Activated naive CD8-positive, alpha-beta T cell (primary cell): ENCODE results near the gene ZP1.
A peak's percentile ranks its signal among the peaks of the same experiment; 100 is the strongest.

Experiments used
- H3K27ac Mint-ChIP-seq: one replicate; pipeline ENCODE4 v1.8.0; 2021; ENCODE audit warnings: mixed read lengths
- H3K27me3 Mint-ChIP-seq: one replicate; pipeline ENCODE4 v1.8.0; 2021; ENCODE audit warnings: mixed read lengths
- H3K36me3 Mint-ChIP-seq: one replicate; pipeline ENCODE4 v1.8.0; 2021; ENCODE audit warnings: mixed read lengths
- H3K4me1 Mint-ChIP-seq: one replicate; pipeline ENCODE4 v1.8.0; 2021; ENCODE audit warnings: low read depth, mixed read lengths
- H3K4me3 Mint-ChIP-seq: one replicate; pipeline ENCODE4 v1.8.0; 2021; ENCODE audit warnings: mild to moderate bottlenecking, mixed read lengths
- H3K9me3 Mint-ChIP-seq: one replicate; pipeline ENCODE4 v1.8.0; 2021; ENCODE audit warnings: low read depth, mixed read lengths

Gene ZP1

DNA sequence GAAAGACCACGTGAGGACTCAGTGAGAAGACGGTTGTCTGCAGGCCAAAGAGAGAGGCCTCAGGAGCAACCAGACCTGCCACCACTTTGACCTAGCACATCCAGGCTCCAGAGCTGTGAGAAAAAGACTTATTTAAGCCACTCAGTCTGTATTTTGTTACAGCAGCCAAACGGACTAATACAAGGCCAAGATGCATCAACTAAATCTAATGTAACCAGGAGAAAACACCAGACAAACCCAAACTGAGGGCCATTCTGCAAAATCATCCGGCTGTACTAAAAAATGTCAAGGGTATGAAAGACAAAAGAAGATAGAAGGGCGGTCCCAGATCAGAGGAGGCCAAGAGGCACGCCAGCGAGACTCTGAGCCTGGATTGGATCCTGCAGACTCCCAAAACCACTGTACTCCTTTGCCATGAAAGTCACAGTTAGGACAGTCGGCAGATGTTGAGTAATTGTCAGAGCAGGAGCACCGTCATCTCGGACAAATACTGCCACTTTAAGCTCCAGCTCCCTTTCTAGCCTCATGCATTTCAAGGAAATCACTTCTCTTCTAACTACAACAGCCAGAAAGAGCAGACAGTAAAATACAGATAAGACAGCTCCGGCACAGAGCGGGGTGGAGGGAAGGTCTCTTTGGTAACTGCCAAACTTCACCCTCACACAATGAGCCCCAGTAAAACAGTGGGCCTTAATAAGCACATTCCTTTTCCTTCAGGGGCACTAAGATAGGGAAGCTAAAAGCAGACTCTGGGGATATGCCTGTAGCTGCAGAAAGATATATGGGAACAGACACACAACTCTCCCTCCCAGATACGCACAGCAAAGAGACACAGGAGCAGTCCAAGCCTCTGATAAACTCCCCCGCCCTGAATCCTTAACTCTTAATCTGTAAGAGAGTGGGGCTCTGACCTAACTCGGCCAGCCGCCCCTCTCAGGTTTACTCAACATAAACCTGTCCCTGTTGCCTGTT lies 3.5 kb upstream of the ZP1 start:
- Mint-ChIP-seq H3K4me1 (peaks cover 24% of the 10 kb centered on the region), H3K36me3 (no peaks in the 10 kb centered on the region), H3K27ac (peak overlapping the region; percentile 1), H3K27me3 (no peaks in the 10 kb centered on the region), H3K4me3 (no peak overlapping the region), H3K9me3 (no peaks in the 10 kb centered on the region)

DNA sequence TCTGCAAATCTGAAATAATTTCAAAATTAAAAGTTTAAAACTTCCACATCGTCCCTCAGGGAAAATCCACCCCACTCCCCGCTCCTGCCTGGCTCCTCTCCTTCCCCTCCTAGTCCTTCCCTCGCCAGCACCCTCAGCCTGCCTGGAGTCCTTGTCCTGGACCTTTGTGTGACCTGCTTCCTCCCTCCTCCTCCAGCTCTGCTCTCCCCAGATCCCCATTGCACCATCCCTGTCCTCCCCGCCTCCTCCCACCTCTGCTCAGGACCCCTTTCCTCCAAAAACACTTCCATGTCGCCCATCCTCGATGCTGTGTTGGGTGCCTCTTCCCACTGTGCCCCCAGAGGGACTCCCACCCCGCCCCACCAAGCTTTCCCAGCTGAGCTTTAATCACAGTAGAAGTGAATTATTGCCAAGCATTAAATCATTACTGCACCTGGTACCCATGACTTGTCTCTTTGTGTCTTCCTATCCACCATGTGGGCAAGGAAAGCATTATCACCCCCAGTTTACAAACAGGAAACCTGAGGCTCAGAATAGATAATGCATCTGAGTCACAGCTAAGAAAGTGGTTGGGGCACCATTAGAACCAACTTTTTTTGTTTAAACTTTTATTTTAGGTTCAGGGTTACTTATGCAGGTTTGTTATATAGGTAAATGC lies 2.4 kb upstream of the ZP1 start:
- H3K27me3 Mint-ChIP-seq, result no peaks in the 10 kb centered on the region
- peaks cover 25% of the 10 kb centered on the region for H3K4me1 Mint-ChIP-seq
- no peaks in the 10 kb centered on the region for H3K36me3 Mint-ChIP-seq
- no peaks in the 10 kb centered on the region for H3K9me3 Mint-ChIP-seq
- H3K27ac Mint-ChIP-seq, result no peak overlapping the region
- H3K4me3 Mint-ChIP-seq, result no peak overlapping the region

DNA sequence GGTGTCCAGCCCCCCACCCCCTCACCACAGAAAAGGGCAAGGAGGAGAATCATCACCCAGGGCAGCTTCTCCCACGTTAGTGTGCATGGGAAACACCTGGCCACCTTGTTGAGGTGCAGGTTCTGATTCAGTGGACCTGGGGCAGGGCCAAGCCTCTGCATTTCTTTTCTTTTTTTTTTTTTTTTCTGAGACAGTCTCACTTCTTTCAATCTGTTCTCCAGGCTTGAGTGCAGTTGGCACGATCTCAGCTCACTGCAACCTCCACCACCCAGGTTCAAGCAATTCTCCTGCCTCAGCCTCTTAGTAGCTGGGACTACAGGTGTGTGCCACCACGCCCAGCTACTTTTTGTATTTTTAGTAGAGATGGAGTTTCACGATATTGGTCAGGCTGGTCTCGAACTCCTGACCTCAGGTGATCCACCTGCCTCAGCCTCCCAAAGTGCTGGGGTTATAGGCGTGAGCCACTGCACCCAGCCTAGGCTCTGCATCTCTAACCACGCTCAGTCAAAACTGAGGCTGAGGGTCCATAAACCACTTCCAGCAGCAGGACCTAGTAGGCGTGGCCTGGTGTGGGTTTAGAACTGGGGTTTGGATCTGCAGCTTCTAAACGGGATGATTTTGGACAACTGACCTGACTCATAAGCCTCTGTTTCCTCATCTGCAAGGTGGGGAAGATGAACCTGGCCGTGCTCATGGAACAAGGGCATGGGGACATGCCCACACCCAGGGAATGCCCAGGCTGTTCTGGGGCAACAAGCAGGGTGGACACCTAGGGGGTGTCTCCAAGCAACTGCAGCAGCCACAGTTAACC lies 734 bp downstream of the ZP1 start:
- Mint-ChIP-seq H3K27ac (no peak overlapping the region), H3K4me1 (peaks cover 50% of the 10 kb centered on the region), H3K36me3 (no peaks in the 10 kb centered on the region), H3K4me3 (no peak overlapping the region), H3K27me3 (no peaks in the 10 kb centered on the region), H3K9me3 (no peaks in the 10 kb centered on the region)

DNA sequence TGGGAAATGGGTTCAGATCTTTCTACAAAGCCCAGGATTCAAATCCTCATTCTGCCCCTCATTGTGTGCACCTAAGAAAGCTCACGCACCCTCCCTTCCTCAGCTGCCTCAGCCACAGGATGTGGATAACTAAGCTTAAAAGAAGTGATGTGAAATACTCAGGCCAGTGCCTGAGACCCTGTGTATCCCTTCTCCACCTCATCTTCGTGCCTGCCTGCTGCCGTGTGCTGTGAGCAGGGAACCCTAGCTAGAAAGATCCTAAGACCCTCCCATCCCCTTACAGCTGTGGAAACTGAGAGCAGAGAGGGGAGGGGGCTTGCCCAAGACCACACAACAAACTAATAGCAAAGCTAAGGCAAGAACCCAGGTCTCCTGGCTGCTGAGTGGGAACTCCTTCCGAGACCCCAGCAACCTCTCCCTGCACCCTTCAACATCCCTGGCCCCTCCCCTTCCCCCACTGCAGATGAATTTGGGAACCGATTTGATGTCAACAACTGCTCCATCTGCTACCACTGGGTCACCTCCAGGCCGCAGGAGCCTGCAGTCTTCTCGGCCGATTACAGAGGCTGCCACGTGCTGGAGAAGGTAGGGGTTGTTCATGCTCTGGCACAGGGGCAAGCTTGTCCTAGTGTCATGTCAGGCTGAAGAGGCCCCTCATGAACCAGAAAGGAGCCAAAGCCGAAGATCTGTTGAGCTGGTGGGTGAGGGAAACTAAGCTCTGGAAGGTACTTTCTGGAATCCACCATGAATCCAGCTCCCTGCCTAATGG lies 1.5 kb downstream of the ZP1 start:
- Mint-ChIP-seq H3K27ac (no peak overlapping the region), H3K9me3 (no peaks in the 10 kb centered on the region), H3K4me1 (peaks cover 53% of the 10 kb centered on the region), H3K27me3 (no peaks in the 10 kb centered on the region), H3K4me3 (no peak overlapping the region), H3K36me3 (no peaks in the 10 kb centered on the region)

DNA sequence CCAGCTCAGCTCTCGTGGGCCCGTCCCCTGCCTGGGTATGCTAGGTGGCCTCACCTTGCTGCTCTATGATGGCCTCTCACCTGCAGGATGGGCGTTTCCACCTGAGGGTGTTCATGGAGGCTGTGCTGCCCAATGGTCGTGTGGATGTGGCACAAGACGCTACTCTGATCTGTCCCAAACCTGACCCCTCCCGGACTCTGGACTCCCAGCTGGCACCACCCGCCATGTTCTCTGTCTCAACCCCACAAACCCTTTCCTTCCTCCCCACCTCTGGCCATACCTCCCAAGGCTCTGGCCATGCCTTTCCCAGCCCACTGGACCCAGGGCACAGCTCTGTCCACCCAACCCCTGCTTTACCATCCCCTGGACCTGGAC lies 2.1 kb downstream of the ZP1 start:
- Mint-ChIP-seq H3K36me3 (no peaks in the 10 kb centered on the region), H3K27me3 (no peaks in the 10 kb centered on the region), H3K9me3 (no peaks in the 10 kb centered on the region), H3K4me1 (peaks cover 53% of the 10 kb centered on the region), H3K4me3 (no peak overlapping the region), H3K27ac (no peak overlapping the region)

DNA sequence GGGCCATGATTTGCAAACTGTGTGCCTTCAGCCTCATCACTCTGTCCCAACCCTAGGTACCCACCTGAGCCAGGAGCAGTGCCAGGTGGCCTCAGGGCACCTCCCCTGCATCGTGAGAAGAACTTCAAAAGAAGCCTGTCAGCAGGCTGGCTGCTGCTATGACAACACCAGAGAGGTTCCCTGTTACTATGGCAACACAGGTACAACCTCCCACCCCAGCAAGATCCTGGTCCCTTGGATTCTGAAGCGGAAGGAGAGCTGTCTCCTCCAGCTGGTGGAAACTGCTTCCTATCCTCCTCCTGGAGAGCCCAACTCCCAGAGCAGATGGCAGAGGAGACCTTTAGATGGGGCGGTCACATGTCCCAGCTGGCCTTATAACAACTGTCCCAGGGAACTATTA lies 2.9 kb downstream of the ZP1 start:
- Mint-ChIP-seq H3K27me3 (no peaks in the 10 kb centered on the region), H3K4me3 (no peak overlapping the region), H3K9me3 (no peaks in the 10 kb centered on the region), H3K4me1 (peaks cover 51% of the 10 kb centered on the region), H3K27ac (no peak overlapping the region), H3K36me3 (no peaks in the 10 kb centered on the region)

DNA sequence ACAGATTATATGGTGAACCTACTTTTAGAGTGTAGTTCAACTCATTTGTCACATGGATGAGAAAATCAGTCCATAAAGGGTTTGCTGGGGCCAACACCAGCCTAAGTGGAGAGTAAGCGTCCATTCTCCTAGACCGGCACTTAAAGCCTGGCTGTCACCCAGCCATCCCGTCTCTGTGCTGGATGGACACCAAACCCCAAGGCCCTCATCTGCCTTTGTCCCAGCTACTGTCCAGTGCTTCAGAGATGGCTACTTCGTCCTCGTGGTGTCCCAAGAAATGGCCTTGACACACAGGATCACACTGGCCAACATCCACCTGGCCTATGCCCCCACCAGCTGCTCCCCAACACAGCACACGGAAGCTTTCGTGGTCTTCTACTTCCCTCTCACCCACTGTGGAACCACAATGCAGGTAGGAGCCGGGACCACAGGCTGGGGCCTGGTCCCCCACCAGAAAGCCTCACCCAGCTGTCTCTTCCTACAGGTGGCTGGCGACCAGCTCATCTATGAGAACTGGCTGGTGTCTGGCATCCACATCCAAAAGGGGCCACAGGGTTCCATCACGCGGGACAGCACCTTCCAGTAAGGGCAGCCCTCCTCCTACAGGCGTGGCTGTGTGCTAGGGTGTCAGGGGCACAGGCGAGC lies 3.5 kb downstream of the ZP1 start:
- Mint-ChIP-seq H3K36me3 (no peaks in the 10 kb centered on the region), H3K4me3 (no peak overlapping the region), H3K27ac (no peak overlapping the region), H3K27me3 (no peaks in the 10 kb centered on the region), H3K4me1 (peaks cover 50% of the 10 kb centered on the region), H3K9me3 (no peaks in the 10 kb centered on the region)

DNA sequence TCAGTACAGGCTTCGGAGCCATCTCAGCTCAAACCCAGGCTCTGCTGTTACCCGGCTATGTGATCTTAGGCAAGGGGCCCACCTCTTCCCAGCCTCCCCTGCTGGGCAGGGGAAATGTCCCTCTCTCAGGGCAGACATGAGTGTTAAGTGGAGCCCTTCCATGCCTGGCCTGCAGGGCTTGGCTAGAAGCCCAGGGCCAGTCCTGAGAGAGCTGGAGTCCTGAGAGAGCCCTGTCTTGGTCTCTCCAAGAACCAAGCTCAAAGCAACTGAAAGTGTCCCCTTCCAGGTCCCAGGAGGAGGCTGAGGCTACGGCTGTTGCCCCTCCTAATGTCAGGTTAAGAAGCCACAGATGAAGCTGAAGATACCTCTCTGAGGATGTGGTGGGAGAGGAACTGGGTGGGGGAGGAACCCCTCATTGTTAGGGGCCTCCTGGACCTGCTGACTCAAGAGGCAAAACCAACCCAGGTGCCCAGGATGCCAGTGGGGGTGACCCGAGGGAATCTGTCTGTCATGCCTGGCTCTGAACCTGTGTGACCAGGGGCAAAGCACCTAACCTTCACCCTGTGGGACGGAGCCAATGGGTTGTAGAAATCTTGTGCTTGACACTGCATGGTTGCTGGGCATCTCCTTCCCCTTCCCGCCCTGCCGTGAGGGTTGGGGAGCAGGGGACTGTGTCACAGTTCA lies 4.2 kb downstream of the ZP1 start:
- H3K4me3 Mint-ChIP-seq, result no peak overlapping the region
- H3K9me3 Mint-ChIP-seq, result no peaks in the 10 kb centered on the region
- H3K4me1 Mint-ChIP-seq, result peaks cover 50% of the 10 kb centered on the region
- no peaks in the 10 kb centered on the region for H3K36me3 Mint-ChIP-seq
- H3K27ac Mint-ChIP-seq, result peak overlapping the region; percentile 22
- no peaks in the 10 kb centered on the region for H3K27me3 Mint-ChIP-seq

DNA sequence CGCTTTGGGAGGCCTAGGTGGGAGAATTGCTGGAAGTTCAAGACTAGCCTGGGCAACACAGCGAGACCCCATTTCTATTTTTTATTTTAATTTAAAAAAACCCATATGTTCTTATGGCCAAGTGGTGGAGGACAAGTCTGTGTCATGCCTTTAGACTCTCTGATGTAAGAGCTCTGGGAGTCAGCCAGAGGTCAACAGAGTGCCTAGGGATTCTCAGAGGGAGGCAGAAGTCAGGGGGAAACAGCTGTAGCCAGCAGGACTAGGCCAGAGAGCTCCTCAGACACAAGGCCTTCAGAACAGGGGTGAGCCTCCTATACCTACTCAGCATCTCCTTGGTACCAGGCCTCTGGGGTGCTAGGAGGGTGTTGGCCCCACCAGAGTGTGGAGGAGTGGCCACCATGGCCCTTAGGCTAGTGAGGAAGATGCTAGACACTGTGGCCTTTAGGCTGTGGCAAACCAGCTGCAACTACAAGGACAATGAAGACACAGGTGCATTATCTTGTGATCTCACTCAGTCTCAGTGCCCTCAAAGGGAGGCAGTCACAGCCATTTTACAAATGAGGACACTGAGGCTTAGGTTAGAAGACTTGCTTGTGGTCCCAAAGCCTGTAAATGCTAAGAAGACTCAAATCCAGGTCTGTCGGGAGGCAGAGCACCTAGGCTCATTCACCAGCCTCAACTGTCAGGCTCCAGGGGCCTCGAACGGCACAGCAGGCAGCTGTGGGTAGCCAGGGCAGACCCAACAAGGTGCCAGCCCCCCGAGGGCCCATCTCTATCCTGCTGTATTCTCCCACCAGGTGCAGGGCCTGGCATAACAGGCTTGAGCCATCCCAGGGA lies 5.0 kb downstream of the ZP1 start:
- Mint-ChIP-seq H3K27me3 (no peaks in the 10 kb centered on the region), H3K4me3 (no peak overlapping the region), H3K9me3 (no peaks in the 10 kb centered on the region), H3K27ac (peak overlapping the region; percentile 22), H3K4me1 (peaks cover 48% of the 10 kb centered on the region), H3K36me3 (no peaks in the 10 kb centered on the region)

DNA sequence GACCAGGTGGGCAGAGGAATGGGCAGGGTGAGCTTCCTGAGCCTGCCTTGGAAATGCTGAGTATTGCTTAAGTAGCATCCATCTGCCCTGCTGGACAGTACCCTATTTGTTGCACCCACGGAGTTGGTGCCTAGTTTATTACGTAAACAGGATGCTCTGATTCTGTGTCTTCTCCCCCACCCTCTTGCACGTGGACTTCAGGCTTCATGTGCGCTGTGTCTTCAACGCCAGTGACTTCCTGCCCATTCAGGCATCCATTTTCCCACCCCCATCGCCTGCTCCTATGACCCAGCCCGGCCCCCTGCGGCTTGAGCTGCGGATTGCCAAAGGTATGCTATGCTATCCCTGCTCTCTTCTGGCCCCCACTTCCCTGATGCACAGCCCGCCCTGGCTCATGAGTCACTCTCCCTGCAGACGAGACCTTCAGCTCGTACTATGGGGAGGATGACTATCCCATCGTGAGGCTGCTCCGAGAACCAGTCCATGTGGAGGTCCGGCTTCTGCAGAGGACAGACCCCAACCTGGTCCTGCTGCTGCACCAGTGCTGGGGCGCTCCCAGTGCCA lies 5.7 kb downstream of the ZP1 start:
- Mint-ChIP-seq H3K27me3 (no peaks in the 10 kb centered on the region), H3K4me3 (no peak overlapping the region), H3K9me3 (no peaks in the 10 kb centered on the region), H3K36me3 (no peaks in the 10 kb centered on the region), H3K4me1 (peaks cover 48% of the 10 kb centered on the region), H3K27ac (peak overlapping the region; percentile 72)

DNA sequence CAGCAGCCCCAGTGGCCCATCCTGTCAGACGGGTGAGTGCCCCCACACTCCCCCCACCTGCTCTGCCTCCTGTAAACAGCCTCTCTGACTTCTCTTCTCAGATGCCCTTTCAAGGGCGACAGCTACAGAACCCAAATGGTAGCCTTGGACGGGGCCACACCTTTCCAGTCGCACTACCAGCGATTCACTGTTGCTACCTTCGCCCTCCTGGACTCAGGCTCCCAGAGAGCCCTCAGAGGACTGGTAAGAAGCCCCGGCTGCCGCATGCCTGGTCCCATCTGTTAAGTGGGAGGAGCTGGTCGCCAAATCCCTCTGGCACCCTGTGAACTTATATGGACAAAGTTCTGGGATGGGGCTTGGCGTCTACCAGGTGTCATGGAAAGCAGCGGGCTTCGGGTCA lies 6.2 kb downstream of the ZP1 start:
- Mint-ChIP-seq H3K4me1 (peaks cover 45% of the 10 kb centered on the region), H3K36me3 (no peaks in the 10 kb centered on the region), H3K27ac (no peak overlapping the region), H3K27me3 (no peaks in the 10 kb centered on the region), H3K9me3 (no peaks in the 10 kb centered on the region), H3K4me3 (no peak overlapping the region)

DNA sequence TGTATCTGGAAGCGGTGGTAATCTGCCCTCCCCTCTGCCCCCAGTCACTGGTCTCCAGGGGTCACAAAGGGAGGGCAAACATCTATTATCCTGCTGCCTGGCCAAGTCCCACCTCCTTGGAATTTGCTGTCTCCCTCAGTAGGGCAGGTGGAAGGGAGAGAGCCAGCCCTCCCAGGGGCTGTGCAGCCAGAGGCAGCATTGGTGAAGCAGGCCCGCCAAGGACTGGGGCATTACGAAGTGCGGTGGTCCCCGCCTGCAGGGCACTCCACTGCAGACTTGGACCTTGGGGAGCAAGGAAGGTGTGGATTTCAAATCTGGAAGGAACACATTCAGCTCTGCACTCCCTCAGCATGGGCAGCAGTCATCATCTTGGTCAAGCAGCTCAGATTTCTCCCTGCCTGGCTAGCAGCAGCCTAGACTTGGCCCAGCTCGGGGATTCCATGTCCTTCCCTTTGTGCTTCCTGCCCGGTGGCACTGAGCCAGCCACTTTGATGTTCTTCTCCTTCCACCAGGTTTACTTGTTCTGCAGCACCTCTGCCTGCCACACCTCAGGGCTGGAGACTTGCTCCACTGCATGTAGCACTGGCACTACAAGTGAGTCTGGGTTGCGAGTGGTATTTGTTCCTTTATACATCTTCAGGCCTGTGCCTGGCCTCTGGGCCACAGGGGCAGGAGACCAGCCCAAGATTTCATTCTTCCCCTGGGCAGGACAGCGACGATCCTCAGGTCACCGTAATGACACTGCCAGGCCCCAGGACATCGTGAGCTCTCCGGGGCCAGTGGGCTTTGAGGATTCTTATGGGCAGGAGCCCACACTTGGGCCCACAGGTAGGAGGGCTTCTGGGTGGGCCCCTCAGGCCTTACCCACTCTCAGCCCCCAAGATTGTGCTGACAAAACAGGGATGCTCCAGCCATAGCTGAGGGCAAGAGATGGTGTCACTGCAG lies 7.4 kb downstream of the ZP1 start:
- Mint-ChIP-seq H3K27ac (no peak overlapping the region), H3K4me1 (peaks cover 36% of the 10 kb centered on the region), H3K4me3 (no peak overlapping the region), H3K36me3 (no peaks in the 10 kb centered on the region), H3K27me3 (no peaks in the 10 kb centered on the region), H3K9me3 (no peaks in the 10 kb centered on the region)
